ENCODE data around the gene B4GALT3.

Gene B4GALT3

GRCh38 chr1:161161652-161162051 is 15.7 kb downstream of the B4GALT3 start:
- DNase-seq, result no peak

- DNase-seq, result no peak
These were observed 16.6 kb downstream of the B4GALT3 start for GRCh38 chr1:161160671-161161145.

GRCh38 chr1:161159913-161160243 is 17.4 kb downstream of the B4GALT3 start:
- no peak for DNase-seq

GRCh38 chr1:161159087-161159912 is 18.0 kb downstream of the B4GALT3 start, which contains the start of gene USP21:
TSS of gene USP21 (plus strand) at chr1:161159500. CDS start at chr1:161160641, 1,141 bp downstream.
- peak; percentile 93 to 99 for DNase-seq

GRCh38 chr1:161158316-161159010 is 18.8 kb downstream of the B4GALT3 start:
- no peak for DNase-seq

GRCh38 chr1:161157867-161158266 is 19.4 kb downstream of the B4GALT3 start:
- DNase-seq, result no peak

- peak; percentile 97 for DNase-seq
These were observed 23.5 kb downstream of the B4GALT3 start, which contains the start of gene UFC1 for GRCh38 chr1:161153682-161154337. TSS of gene UFC1 (plus strand) at chr1:161153978. CDS start at chr1:161153998, 20 bp downstream.

- no peak for DNase-seq
These were observed 24.1 kb downstream of the B4GALT3 start for GRCh38 chr1:161153176-161153575.

GRCh38 chr1:161145832-161146231 is 31.5 kb downstream of the B4GALT3 start:
- DNase-seq, result no peak

GRCh38 chr1:161140755-161141400 is 36.4 kb downstream of the B4GALT3 start:
- no peak for DNase-seq

GRCh38 chr1:161139766-161140165 is 37.5 kb downstream of the B4GALT3 start:
- peak; percentile 37 to 77 for DNase-seq

- no peak for DNase-seq
These were observed 38.9 kb downstream of the B4GALT3 start for GRCh38 chr1:161138431-161138830.

GRCh38 chr1:161137881-161138280 is 39.4 kb downstream of the B4GALT3 start:
- DNase-seq, result no peak

GRCh38 chr1:161133220-161133740 is 44.0 kb downstream of the B4GALT3 start:
- DNase-seq, result peak in 1 of 2 experiments; percentile 67

- DNase-seq, result peak; percentile 98 to 99
These were observed 44.7 kb downstream of the B4GALT3 start, which contains the start of gene DEDD for GRCh38 chr1:161132410-161133219. TSS of gene DEDD (minus strand) at chr1:161132667. CDS start at chr1:161124462, 8,205 bp downstream.

- peak in 1 of 2 experiments; percentile 43 for DNase-seq
These were observed 45.5 kb downstream of the B4GALT3 start for GRCh38 chr1:161131523-161132409.

GRCh38 chr1:161130266-161130665 is 47.0 kb downstream of the B4GALT3 start:
- DNase-seq, result no peak

- DNase-seq, result no peak
These were observed 48.5 kb downstream of the B4GALT3 start for GRCh38 chr1:161128591-161129420.

- DNase-seq, result no peak
These were observed 49.7 kb downstream of the B4GALT3 start for GRCh38 chr1:161127649-161128048.

Measured in NCI-H526 (cell line).